Lower leg skin (tissue), 4 donors: ENCODE data around the gene DDX10. TPM values are rescaled to one million over a fixed set of nuclear protein-coding genes. Genes with fewer than 3 reads are reported as not detected.

ENCODE experiments used
- DNase-seq, 2 donors: peaks; one replicate each; pipeline ENCODE4 v3.0.0-alpha.2; 2019; ENCODE audit warnings: low spot score in 2 of 2
- H3K4me3 ChIP-seq: fragments of 200-600 bp; sonication (generic); 2 replicates; pipeline ENCODE4 v1.5.1; 2017; ENCODE audit warnings: mild to moderate bottlenecking, low read depth; ENCODE audit not compliant: poor library complexity, severe bottlenecking
- CTCF ChIP-seq, 3 donors: fragments of 450-650 bp; IDR thresholded peaks; one replicate each; pipeline ENCODE4 v1.5.1; 2016; ENCODE audit warnings: antibody characterized with exemption in 3 of 3, mild to moderate bottlenecking in 3 of 3, moderate library complexity in 2 of 3
- POLR2A ChIP-seq, 2 donors: fragments of 450-650 bp; IDR thresholded peaks; one replicate each; pipeline ENCODE4 v1.6.1; 2016 to 2017; ENCODE audit warnings: antibody characterized with exemption in 2 of 2, mild to moderate bottlenecking in 1 of 2, moderate library complexity in 1 of 2
- WGBS, 2 donors: methylation state at CpG; one replicate each; pipeline ENCODE4 v1.1.5; 2018; 5-methylcytosine and 5-hydroxymethylcytosine counted together
- intact Hi-C: fragments of 100-400 bp; cut with DNase I; formaldehyde crosslinking; loops from one replicate; pipeline ENCODE4 v1.15.0; 2023; ENCODE audit warnings: low total_unique reads
- total RNA-seq, 4 donors: library from RNA; depleted of rRNA; stranded (reverse); fragments of >200 nt; gene quantifications; one replicate each; pipeline ENCODE4 v1.1.0, GENCODE V29; 2016

The DDX10 gene
- total RNA-seq, 4 donors from 2014 or later: 18.4 to 33.5 (median 22.2) TPM

- TF ChIP-seq POLR2A (IDR thresholded peaks at IDR 0.05) (no peak), CTCF (IDR thresholded peaks at IDR 0.05) (no peak)
- intact Hi-C loops: no loop called here
- no peak for DNase-seq
- no peak overlapping the region for H3K4me3 ChIP-seq
Observed at GRCh38 chr11:108708173-108708572, 43.3 kb downstream of the DDX10 start.

GRCh38 chr11:108709741-108710140 is 44.9 kb downstream of the DDX10 start:
- intact Hi-C loops: no loop called here
- DNase-seq: no peak
- H3K4me3 ChIP-seq: no peak overlapping the region
- TF ChIP-seq POLR2A (IDR thresholded peaks at IDR 0.05) (no peak), CTCF (IDR thresholded peaks at IDR 0.05) (no peak)

- WGBS, 2 donors: 96% methylated on average over 4 of the region's 4 CpGs
- TF ChIP-seq CTCF (IDR thresholded peaks at IDR 0.05) (no peak), POLR2A (IDR thresholded peaks at IDR 0.05) (no peak)
- H3K4me3 ChIP-seq: no peak overlapping the region
- no peak for DNase-seq
- intact Hi-C loops: no loop called here
Observed at GRCh38 chr11:108713076-108713790, 48.4 kb downstream of the DDX10 start.

GRCh38 chr11:108715239-108715638 is 50.4 kb downstream of the DDX10 start:
- no peak for TF ChIP-seq POLR2A (IDR thresholded peaks at IDR 0.05)
- TF ChIP-seq CTCF (IDR thresholded peaks at IDR 0.05): no peak
- 96 to 97% methylated on average over 2 of the region's 2 CpGs for WGBS, 2 donors
- intact Hi-C loops: no loop called here
- no peak overlapping the region for H3K4me3 ChIP-seq
- no peak for DNase-seq

GRCh38 chr11:108718466-108718865 is 53.6 kb downstream of the DDX10 start:
- 63 to 65% methylated on average over 2 of the region's 2 CpGs for WGBS, 2 donors
- TF ChIP-seq POLR2A (IDR thresholded peaks at IDR 0.05) (no peak), CTCF (IDR thresholded peaks at IDR 0.05) (no peak)
- intact Hi-C loops: no loop called here
- H3K4me3 ChIP-seq: no peak overlapping the region
- DNase-seq: no peak
